Upper lobe of left lung (tissue), 4 donors: ENCODE results near the gene NEUROG3.

Experiments
- CTCF ChIP-seq, 6 experiments: fragments of 450-650 bp in 4 of 6; fragments of 200-600 bp in 2 of 6; sonication (generic) in 2 of 6; IDR thresholded peaks; one replicate each; pipeline ENCODE4 v1.5.1; 2016 to 2019; ENCODE audit warnings: antibody characterized with exemption in 6 of 6
- EP300 ChIP-seq, 4 donors: sonication (generic); formaldehyde crosslinking; IDR thresholded peaks; one replicate each; pipeline ENCODE4 v1.5.1; 2017; ENCODE audit warnings: antibody characterized with exemption in 4 of 4, control low read depth in 2 of 4
- POLR2A ChIP-seq, 4 donors: fragments of 450-650 bp; IDR thresholded peaks; one replicate each; pipeline ENCODE4 v1.5.1; 2016 to 2017; ENCODE audit warnings: antibody characterized with exemption in 4 of 4, mild to moderate bottlenecking in 2 of 4
- POLR2AphosphoS5 ChIP-seq, 2 donors: sonication (generic); formaldehyde crosslinking; IDR thresholded peaks; one replicate each; pipeline ENCODE4 v1.5.1; 2017; ENCODE audit warnings: antibody characterized with exemption in 2 of 2

GRCh38 chr10:69549959-69550358 is 23.3 kb downstream of the NEUROG3 start:
- TF ChIP-seq CTCF (IDR thresholded peaks at IDR 0.05) (no peak), POLR2A (IDR thresholded peaks at IDR 0.05) (no peak), EP300 (IDR thresholded peaks at IDR 0.05) (no peak), POLR2AphosphoS5 (IDR thresholded peaks at IDR 0.05) (no peak)
